ENCODE measurements around the gene ELFN1.

DNA sequence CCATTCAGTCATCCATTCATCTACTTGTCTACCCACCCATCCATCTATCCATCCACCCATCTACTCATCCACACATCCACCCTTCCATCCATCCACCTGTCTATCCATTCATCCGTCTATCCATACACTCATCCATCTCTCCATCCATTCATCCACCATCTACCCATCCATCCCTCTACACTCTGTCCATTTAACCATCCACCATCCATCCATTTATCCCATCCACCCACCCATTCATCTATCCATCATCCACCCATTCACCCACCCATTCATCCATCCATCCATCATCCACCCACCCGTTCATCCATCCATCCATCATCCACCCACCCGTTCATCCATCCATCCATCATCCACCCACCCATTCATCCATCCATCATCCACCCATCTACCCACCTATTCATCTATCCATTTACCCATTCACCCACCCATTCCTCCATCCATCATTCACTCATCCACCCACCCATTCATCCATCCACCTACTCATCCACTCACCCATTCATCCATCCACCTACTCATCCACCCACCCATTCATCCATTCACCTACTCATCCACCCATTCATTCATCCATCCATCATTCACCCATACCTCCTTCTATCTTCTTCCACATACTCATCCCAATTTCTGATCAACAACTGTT lies 39.3 kb upstream of the ELFN1 start:
- TF ChIP-seq CEBPB (tag; IDR thresholded peaks at IDR 0.05): no peak
- no peak for TF ChIP-seq ETV6 (IDR thresholded peaks at IDR 0.05; ENCODE audit: borderline replicate concordance in 1 of 2, low read depth in 2 of 2, low read length in 1 of 2)
- no peak for TF ChIP-seq ETV6 (CRISPR knock-in tag; IDR thresholded peaks at IDR 0.05; ENCODE audit: borderline replicate concordance)
- no peak for TF ChIP-seq HIVEP1 (CRISPR knock-in tag; IDR thresholded peaks at IDR 0.05)
- TF ChIP-seq ZNF165 (CRISPR knock-in tag; IDR thresholded peaks at IDR 0.05; ENCODE audit: borderline replicate concordance): no peak
- TF ChIP-seq ZNF354B (CRISPR knock-in tag; IDR thresholded peaks at IDR 0.05): no peak
- no peak for TF ChIP-seq JUN (IDR thresholded peaks at IDR 0.05; ENCODE audit: borderline replicate concordance, low read depth, low read length)
- no peak for TF ChIP-seq JUN (CRISPR knock-in tag; IDR thresholded peaks at IDR 0.05; ENCODE audit: borderline replicate concordance)
- TF ChIP-seq, protein P1, sequence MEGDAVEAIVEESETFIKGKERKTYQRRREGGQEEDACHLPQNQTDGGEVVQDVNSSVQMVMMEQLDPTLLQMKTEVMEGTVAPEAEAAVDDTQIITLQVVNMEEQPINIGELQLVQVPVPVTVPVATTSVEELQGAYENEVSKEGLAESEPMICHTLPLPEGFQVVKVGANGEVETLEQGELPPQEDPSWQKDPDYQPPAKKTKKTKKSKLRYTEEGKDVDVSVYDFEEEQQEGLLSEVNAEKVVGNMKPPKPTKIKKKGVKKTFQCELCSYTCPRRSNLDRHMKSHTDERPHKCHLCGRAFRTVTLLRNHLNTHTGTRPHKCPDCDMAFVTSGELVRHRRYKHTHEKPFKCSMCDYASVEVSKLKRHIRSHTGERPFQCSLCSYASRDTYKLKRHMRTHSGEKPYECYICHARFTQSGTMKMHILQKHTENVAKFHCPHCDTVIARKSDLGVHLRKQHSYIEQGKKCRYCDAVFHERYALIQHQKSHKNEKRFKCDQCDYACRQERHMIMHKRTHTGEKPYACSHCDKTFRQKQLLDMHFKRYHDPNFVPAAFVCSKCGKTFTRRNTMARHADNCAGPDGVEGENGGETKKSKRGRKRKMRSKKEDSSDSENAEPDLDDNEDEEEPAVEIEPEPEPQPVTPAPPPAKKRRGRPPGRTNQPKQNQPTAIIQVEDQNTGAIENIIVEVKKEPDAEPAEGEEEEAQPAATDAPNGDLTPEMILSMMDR (IDR thresholded peaks at IDR 0.05 in 2 of 3, conservative IDR thresholded peaks at IDR 0.05 in 1 of 3; ENCODE audit: insufficient read depth in 2 of 3, low read depth in 1 of 3, low read length in 3 of 3): no peak
- no peak for TF ChIP-seq CHD1 (IDR thresholded peaks at IDR 0.05; ENCODE audit: low read length)
- no peak for TF ChIP-seq SMARCC2 (IDR thresholded peaks at IDR 0.05; ENCODE audit: low read depth)
- no peak for TF ChIP-seq SRSF9 (IDR thresholded peaks at IDR 0.05; ENCODE audit: borderline replicate concordance, low read depth, low read length)
- TF ChIP-seq NONO (IDR thresholded peaks at IDR 0.05; ENCODE audit: low read depth in 2 of 2, low read length in 1 of 2): no peak
